Central memory CD4-positive, alpha-beta T cell (primary cell): ENCODE results near the gene DOK5.
"Not testable (repeated sequence)": the region's sequence is repeated elsewhere in the genome, so short reads cannot be mapped to it uniquely, and the experiment has no call there.

Experiments used
- DNase-seq: peaks from one replicate; pipeline ENCODE4 v3.0.0; 2022

DOK5 gene

GRCh38 chr20:54472607-54473006 lies 2.8 kb upstream of the DOK5 start:
- DNase-seq, result no peak

DNA sequence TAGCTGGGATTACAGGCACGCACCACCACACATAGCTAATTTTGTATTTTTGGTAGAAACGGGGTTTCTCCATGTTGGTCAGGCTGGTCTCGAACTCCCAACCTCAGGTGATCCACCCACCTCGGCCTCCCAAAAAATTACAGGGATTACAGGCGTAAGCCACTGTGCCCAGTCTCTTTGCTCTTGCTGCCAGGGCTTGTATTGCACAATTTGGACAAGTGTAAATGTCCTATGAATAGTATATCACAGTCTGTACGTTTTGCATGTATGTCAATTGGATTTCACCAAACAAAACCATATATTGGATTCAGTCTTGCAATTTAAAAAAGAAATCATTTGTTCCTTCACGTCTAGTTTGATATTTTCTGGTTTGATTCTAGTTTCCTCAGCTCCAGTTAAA lies 2.1 kb upstream of the DOK5 start:
- DNase-seq, result no peak

GRCh38 chr20:54474046-54474445 lies 1.3 kb upstream of the DOK5 start:
- no peak for DNase-seq

DNA sequence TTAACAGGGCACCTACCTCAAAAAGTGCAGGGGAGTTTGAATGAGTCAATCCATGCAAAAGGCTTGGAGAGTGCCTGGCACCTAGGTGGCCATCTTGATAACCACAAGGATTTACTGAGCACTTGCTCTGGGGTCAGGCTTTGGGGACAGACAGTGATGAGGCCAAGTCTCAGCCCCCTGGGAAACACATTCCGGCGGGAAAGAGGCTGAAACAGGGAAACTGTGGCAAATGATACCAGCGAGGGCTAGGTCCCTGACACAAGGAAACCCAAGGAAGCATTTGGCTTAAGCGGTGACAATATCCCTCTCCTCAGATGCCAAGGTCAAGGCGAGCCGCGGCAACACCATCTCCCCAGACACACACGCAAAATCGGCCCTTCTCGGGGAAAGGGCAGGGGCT lies 527 bp upstream of the DOK5 start:
- DNase-seq, result no peak

DNA sequence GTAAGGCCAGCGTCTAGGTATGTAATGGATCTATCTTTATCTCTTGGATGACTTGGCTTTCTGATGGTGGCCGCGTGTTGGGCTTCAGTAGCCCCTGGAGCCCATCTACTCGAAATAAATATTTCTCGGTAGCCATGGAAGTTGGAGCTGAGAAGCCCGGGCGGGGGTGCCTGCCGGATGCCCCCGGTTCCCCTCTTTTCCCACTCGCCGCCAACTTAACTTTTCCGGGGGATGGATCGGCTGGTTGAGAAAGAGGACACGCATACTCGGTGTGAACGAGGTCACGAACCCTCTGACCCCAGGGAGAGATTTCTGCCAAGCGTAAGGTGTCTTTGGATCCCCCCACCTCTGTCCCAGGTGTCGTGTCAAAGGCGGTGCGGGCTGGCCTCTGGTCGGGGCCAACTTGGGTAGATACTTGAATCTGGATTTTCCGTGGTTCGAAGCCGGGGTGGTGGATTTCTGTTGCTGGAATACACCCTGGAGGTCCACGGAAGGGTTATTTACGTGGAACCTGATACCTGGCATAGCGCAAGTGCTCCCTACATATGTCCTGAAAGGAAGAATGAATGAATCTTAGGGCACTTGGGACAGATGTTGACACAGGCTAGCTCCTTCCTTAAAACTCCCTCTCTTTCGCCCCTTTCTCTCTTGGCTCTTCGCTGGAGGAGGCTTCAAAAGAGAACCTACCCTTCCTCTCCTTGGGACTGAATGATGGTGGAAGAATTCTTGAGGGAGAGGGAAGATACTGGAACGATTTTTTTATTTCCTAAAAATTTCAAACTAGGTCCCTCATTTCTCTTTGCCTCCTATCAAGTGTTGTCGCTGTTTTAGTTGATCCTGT lies 996 bp downstream of the DOK5 start:
- no peak for DNase-seq

DNA sequence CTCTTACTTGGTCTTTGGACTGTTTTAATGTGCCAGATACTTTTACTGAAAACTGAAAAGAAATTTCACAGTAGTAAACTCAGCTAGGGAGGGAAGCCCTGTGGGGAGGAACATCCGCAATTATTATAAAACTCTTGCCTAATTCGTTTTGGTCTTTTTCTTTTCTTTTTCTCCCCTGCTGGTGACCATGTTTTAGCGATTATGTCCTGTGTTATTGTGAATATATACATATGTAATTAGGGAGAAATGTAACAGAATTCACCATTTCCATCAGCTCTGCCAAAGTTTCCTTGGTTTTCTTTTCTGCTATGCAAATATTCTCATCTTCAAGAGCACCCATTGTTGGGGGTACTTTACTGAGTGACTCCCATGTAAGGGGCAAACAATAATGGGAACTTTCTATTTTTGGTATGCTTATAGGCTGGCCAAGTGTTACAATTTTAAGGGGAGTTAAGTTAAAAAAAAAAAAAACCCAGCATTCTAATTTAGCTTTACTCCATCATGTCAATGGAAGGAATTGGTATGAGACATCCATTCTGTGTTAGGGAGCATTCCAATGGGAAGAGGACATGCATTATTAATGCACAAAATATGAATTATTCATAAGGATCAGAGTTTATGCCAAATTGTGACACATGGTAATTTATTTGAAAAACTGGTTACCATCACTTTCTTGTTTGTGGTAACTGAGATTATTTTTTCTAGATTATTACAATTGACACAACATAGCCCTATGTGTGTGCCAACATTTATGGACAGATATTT lies 2.0 kb downstream of the DOK5 start:
- no peak for DNase-seq

GRCh38 chr20:54479138-54479906 lies 3.9 kb downstream of the DOK5 start:
- DNase-seq, result no peak

GRCh38 chr20:54479937-54480336 lies 4.5 kb downstream of the DOK5 start:
- not testable (repeated sequence) for DNase-seq

DNA sequence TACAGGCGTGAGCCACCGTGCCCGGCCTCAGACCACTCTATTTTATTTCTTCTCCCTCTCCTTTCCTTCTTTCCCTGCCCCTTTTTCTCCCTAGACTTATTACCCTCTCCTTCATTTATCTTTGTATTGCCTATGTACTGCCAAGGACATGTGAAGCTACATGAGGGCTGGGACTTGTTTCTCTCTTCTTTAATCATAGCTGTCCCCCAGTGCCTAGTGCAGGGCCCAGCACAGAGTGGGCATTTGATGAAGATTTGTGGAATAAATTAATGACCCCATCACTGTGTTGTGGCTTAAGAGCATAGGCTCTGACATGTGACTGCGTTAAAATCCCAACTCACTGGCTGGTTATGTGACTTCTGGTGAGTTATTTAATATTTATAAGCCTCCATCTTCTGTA lies 6.0 kb downstream of the DOK5 start:
- no peak for DNase-seq

DNA sequence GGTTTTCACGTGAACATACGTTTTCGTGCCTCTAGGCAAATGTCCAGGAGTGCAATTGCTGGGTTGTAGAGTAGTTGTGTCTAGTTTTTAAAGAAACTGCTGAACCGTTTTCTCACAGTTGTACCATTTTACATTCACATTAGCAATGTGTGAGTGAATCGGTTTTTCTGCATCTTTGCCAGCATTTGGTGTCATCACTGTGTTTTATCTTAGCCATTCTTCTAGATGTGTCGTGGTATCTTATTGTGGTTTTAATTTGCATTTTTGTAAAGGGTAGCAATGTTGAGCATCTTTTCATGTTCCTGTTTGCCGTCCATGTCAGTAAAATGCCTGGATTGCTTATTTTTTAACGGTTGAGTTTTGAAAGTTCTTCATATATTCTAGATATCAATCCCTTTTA lies 10.2 kb downstream of the DOK5 start:
- no peak for DNase-seq

- no peak for DNase-seq
Measured at GRCh38 chr20:54486585-54486984, 11.2 kb downstream of the DOK5 start.

GRCh38 chr20:54488442-54488841 lies 13.0 kb downstream of the DOK5 start:
- no peak for DNase-seq

DNA sequence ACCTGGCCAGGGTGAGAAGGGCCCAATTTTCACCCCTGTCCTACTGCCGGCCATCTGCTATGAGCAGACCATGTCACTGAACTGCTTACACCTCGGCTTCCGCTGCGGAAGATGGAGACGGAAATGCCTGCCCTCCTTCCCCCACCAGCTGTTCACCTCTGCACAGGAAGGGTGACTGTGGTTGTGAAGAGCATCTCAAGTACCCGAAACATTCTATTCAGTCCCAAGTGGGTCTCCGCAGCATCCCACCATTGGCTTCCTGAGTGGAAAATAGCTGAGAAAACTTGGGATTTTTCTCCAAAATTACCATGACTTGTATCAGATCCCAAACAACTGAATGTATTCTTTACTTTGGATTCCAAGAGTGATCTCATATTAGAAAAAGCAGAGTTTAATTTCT lies 16.1 kb downstream of the DOK5 start:
- no peak for DNase-seq

DNA sequence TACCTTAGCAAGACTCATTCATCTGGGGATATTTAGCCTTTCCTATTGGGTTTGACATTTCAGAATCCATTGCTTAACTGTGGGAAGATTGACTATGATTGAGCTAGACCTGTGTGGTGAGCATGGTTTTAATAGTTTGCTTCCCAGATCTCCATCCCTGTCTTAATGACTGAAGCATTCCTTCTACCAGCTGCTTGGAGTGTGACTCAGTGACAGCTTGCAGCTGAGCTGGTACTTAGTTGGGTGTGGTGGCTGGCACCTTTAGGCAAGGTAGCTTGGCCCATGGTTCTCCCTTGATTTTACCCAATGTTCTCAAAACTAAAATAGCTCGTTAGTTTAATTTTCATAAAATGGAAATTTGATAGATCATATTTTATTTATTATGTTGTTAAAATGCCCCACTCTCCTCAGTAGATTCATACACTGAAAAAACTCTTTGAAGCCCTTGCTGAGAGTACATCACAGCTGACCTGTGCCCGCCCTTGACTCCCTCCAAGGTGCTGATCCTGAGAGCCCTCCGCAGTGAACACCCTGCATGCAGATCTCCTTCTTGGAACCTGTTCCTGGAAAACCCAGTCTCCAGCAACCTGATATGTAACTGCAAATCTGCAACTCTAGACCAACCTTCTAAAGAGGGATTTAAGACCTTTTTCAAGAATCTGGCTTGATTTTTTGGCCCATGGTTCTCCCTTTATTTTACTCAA lies 19.1 kb downstream of the DOK5 start:
- no peak for DNase-seq

DNA sequence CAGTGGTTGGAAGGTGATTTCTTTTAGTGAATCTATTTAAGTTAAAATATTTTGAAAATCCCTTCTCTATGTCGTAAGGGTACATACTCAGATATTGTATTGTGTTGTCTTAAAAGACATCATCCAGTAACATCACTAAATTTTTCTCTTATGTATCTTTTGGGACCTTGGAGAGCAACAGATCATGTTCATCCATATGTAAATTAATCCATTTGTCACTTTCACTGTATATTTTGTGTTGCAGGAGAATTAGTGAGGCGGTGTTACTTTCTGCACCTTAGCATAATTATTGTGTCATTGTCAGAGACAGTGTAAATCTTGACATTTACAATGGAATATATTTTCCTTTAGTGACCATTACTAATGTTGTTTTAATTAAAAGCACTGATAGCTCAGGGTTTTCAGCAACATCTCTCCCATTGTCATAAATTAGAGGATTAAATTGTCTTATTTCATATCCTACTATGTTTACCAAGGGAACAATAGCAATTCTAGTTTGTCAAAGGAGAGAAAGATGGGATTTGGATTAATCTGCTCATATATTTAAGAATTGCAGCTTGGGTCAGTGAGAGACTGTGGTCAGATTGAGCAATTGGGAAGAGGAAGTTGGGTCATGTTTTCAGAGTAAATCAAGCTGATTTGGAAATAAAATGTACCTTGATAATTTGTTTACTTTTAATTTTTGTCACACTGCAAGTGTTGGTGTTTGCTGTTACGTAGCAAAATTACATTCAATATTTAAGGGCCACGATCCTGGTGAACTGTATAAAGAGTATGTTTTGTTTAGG lies 22.7 kb downstream of the DOK5 start:
- no peak for DNase-seq

DNA sequence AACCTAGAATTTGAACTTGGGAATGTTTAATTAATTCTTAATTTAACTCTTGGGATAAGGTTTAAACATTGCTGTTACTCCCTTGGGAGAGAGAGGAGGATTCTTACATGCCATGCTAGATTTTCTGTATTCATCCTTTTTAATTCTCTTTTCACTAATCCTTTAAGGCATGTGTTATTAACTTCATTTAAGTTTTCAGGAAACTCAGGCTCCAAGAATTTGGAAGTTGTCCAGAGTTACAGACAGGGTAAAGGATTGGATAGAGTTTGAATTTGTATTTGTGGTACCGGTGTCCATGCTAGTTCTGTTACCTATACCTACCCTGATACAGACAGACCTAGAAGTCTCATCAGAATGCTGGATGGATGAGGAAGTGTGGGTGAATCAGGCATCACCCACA lies 23.7 kb downstream of the DOK5 start:
- DNase-seq, result no peak

GRCh38 chr20:54502179-54502578 lies 26.8 kb downstream of the DOK5 start:
- no peak for DNase-seq

GRCh38 chr20:54506643-54507042 lies 31.2 kb downstream of the DOK5 start:
- no peak for DNase-seq

DNA sequence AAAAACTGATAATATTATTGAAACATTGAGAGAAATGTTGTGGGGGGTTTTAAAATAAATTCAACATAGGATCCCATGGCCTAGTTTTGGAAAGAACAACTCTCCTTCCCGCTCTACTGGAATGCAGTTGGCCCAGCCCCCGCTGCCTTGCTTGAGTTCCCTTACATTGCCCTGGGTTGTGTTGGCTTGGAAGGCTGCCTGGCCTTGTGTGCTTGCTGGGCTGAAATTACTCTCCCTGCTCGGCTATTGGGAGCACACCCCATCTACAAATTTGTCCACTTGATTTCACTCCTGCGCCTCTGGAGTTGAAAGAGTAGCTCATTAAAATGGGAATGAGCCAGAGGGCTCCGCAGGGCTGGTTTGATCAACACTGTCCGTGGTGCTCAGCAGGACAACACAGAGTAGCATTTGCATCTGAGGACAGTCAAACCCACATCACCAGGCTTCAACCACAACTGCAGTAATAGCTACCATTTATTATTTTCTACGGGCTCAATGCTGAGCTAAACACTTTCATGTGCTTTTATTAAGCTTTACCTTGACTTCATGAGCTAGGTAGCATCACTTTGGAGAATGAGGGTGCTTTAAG lies 35.2 kb downstream of the DOK5 start:
- DNase-seq, result no peak

DNA sequence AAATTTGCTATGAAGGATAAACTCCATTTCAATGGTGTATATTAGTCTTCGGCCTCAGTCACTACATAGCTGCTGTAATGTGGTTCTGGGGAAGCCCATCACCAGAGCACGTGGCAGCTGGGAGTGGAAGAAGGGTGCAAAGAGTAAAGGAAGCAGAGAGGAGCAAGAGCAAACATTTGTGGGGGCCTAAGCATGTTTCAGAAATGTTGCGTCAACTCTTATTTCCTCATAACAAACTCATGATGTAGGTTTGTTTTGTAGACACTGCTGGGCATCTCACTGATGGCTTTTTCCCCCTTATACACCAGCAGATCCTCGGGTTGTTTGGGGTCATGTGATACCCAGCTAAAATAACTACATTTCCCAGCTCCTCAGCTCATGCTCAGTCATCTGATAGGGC lies 37.3 kb downstream of the DOK5 start:
- DNase-seq, result no peak

DNA sequence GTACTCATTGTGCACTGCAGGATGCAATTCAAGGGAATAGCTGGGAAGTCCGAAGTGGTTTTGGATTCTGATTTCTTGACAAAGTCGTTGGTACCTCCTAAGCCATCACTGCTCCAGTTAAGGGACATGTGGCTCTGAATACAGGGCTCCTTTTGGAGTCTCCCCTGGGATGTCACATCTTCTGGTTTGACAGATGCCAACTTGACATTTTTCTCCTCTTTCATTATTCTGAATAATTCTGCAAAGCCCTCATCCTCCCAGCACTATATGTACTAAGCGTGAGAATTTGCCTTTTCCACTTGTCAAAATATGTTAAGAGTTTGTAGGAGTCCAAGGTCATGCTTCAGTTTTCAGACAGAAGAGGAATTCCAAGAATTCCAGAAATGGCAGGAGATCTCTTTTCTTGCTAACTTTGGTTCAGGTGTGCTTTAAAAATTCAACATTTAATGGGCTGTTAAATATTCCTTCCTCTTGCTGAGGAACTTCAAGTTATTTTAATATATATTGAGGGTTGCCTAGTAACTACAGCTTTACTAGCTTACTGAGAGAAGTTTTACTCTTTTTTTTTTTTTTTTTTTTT lies 38.7 kb downstream of the DOK5 start:
- no peak for DNase-seq
